ENCODE results near the gene ACBD6. TPM values are rescaled to one million over a fixed set of nuclear protein-coding genes. Genes with fewer than 3 reads are reported as not detected.

ACBD6 gene
- total and polyA plus RNA-seq, 2 of the 4 experiments (the other 2 are of a cell fraction), result 52.5 to 59.1 TPM

DNA sequence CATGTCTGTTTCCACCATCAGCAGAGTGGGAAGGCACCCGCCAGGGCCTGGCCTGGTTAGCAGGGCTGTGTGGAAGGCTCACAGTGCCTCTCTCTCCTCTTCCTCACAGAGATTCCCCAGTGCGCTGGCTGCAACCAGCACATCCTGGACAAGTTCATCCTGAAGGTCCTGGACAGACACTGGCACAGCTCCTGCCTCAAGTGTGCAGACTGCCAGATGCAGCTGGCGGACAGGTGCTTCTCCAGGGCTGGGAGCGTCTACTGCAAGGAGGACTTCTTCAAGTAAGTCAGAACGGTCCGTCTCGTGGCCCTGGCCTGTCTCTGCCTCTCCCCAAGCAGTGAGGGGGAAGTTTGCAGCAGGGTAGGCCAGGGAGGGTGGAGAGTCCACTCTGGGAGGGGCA, 254.2 kb downstream of the ACBD6 start:
- no peak overlapping the region for H3K14ac ChIP-seq (replicated peaks; ENCODE audit: low read depth, low read length)
- peaks cover 4% of the 10 kb centered on the region; the same call in 1 of the 2 replicates for H3K4me1 ChIP-seq (ENCODE audit: control insufficient read depth, insufficient read depth, low read length)
- ChIA-PET CTCF (no interaction called here), POLR2A (ENCODE audit: unreplicated experiment) (no interaction called here)
- peaks cover 13% of the 10 kb centered on the region for H3K27me3 ChIP-seq (ENCODE audit: control insufficient read depth, insufficient read depth, low read length)
- no peak overlapping the region for H3K4me3 ChIP-seq (ENCODE audit: insufficient read depth, low read depth, low read length)
- no peaks in the 10 kb centered on the region for H4K20me1 ChIP-seq (ENCODE audit: insufficient read depth, low read length)
- H3K9ac ChIP-seq (ENCODE audit: low read depth, low read length), result no peak overlapping the region
- H3K9me1 ChIP-seq (ENCODE audit: insufficient read depth, low read length), result peaks cover 4% of the 10 kb centered on the region; the same call in 1 of the 2 replicates
- WGBS, 2 experiments (ENCODE audit: extremely low coverage in 2 of 2, insufficient read length in 1 of 2), result no CpG with 5 or more reads among the region's 7 CpGs
- ATAC-seq (ENCODE audit: low read depth) (no peak), DNase-seq (no peak)
- no peak overlapping the region for H4K91ac ChIP-seq (ENCODE audit: insufficient read depth, low read depth, low read length)
- H3K9me3 ChIP-seq (ENCODE audit: control insufficient read depth, insufficient read depth, low read length), result no peaks in the 10 kb centered on the region
- H3K36me3 ChIP-seq (ENCODE audit: control insufficient read depth, insufficient read depth, low read length), result no peaks in the 10 kb centered on the region
- H2BK5ac ChIP-seq (ENCODE audit: low read depth, low read length, poor library complexity, severe bottlenecking), result no peak overlapping the region
- no peak overlapping the region for H3K27ac ChIP-seq (ENCODE audit: insufficient read depth, low read length)
- no peak overlapping the region for H3K4ac ChIP-seq (ENCODE audit: low read depth, low read length)
- H4K8ac ChIP-seq (ENCODE audit: low read depth in 2 of 2, low read length in 2 of 2), result no peak overlapping the region
- dilution Hi-C loops (cut with HindIII; ENCODE audit: low sequenced_read_pairs, unreplicated experiment), result no loop called here
- no peak overlapping the region for H2BK120ac ChIP-seq (ENCODE audit: low read depth, low read length)
- H2AFZ ChIP-seq (replicated peaks; ENCODE audit: low read length, poor library complexity), result no peak overlapping the region
- H2AK5ac ChIP-seq (ENCODE audit: low read depth, low read length), result no peak overlapping the region
- no peaks in the 10 kb centered on the region for H3K79me1 ChIP-seq (ENCODE audit: low read depth in 1 of 2, low read length in 2 of 2)
- in situ Hi-C loops (cut with MboI; ENCODE audit: low sequenced_read_pairs), result no loop called here
- H2BK15ac ChIP-seq (ENCODE audit: low read depth, low read length), result no peak overlapping the region
- intact Hi-C loops (cut with micrococcal nuclease), result no loop called here
- no peak overlapping the region for H2BK20ac ChIP-seq (ENCODE audit: low read depth, low read length)
- no peak overlapping the region for H3K23ac ChIP-seq (ENCODE audit: low read depth, low read length)
- TF ChIP-seq RCOR1 (IDR thresholded peaks at IDR 0.05; ENCODE audit: insufficient replicate concordance, low read length) (no peak), RFX5 (IDR thresholded peaks at IDR 0.05; ENCODE audit: low read depth, low read length) (no peak), POLR2A (IDR thresholded peaks at IDR 0.05; ENCODE audit: low read depth, low read length) (no peak), CHD1 (IDR thresholded peaks at IDR 0.05; ENCODE audit: low read depth, low read length) (no peak), MXI1 (IDR thresholded peaks at IDR 0.05; ENCODE audit: borderline replicate concordance, low read depth, low read length) (no peak), FOS (IDR thresholded peaks at IDR 0.05; ENCODE audit: low read depth, low read length) (no peak), BHLHE40 (IDR thresholded peaks at IDR 0.05; ENCODE audit: low read depth, low read length) (no peak)
- TF ChIP-seq, protein P1, sequence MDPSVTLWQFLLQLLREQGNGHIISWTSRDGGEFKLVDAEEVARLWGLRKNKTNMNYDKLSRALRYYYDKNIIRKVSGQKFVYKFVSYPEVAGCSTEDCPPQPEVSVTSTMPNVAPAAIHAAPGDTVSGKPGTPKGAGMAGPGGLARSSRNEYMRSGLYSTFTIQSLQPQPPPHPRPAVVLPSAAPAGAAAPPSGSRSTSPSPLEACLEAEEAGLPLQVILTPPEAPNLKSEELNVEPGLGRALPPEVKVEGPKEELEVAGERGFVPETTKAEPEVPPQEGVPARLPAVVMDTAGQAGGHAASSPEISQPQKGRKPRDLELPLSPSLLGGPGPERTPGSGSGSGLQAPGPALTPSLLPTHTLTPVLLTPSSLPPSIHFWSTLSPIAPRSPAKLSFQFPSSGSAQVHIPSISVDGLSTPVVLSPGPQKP (IDR thresholded peaks at IDR 0.05; ENCODE audit: borderline replicate concordance, low read depth, low read length), result no peak
- TF ChIP-seq, protein P2, sequence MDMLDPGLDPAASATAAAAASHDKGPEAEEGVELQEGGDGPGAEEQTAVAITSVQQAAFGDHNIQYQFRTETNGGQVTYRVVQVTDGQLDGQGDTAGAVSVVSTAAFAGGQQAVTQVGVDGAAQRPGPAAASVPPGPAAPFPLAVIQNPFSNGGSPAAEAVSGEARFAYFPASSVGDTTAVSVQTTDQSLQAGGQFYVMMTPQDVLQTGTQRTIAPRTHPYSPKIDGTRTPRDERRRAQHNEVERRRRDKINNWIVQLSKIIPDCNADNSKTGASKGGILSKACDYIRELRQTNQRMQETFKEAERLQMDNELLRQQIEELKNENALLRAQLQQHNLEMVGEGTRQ (IDR thresholded peaks at IDR 0.05; ENCODE audit: low read depth, low read length), result no peak
- no peak overlapping the region for H3K56ac ChIP-seq (ENCODE audit: extremely low read depth, insufficient read depth, low read length)
- H3K4me2 ChIP-seq (ENCODE audit: low read depth, low read length), result no peak overlapping the region
- BruUV-seq (replicated peaks), result no TSS peak
- no peak overlapping the region for H4K5ac ChIP-seq (ENCODE audit: low read depth, low read length)
- no peak overlapping the region for H2AK9ac ChIP-seq (replicated peaks; ENCODE audit: low read depth, low read length, poor library complexity)
- H3K18ac ChIP-seq (ENCODE audit: low read depth, low read length), result no peak overlapping the region
